Fibroblast of the conjunctiva (primary cell): ENCODE results near the gene TBC1D2B.
"Not testable (repeated sequence)": the region's sequence is repeated elsewhere in the genome, so short reads cannot be mapped to it uniquely, and the experiment has no call there.

Source experiments
- DNase-seq: peaks from one replicate; pipeline ENCODE4 v3.0.0-alpha.2; 2010; ENCODE audit warnings: low read depth

The TBC1D2B gene

DNA sequence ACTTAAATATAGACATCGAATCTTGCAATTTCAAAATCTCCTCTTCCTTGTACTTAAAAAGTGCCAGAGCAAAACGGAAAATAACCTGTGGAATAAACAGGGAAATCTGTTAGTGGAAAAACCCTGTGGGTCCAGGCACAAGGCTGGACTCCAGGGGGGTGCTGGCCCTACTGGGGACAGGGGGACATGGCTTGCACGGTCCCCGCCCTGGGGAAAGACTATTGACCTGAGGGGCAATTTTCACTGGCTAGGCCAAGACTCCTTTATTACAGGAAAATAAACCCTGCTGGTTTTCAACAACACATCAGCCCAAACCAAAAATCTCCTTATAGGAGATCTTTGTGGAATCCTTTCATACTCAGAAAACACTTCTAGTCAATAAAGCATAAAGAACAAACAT lies 75.9 kb downstream of the TBC1D2B start:
- no peak for DNase-seq

DNA sequence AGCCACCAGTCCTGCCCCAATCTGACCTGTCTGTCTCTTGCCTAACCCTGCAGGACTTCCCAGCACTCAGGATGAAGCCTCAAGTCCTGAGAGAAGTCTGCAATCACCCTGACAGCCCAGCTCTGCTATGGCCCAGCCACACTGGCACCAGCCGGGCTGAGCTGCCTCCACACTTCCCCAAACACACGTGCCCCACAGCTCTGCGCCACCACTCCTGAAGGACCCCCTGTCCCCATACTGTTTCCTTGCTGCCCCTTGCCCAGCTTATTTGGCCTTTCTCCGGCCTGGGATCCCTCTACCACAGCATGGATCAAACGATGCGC lies 76.6 kb downstream of the TBC1D2B start:
- DNase-seq: no peak

DNA sequence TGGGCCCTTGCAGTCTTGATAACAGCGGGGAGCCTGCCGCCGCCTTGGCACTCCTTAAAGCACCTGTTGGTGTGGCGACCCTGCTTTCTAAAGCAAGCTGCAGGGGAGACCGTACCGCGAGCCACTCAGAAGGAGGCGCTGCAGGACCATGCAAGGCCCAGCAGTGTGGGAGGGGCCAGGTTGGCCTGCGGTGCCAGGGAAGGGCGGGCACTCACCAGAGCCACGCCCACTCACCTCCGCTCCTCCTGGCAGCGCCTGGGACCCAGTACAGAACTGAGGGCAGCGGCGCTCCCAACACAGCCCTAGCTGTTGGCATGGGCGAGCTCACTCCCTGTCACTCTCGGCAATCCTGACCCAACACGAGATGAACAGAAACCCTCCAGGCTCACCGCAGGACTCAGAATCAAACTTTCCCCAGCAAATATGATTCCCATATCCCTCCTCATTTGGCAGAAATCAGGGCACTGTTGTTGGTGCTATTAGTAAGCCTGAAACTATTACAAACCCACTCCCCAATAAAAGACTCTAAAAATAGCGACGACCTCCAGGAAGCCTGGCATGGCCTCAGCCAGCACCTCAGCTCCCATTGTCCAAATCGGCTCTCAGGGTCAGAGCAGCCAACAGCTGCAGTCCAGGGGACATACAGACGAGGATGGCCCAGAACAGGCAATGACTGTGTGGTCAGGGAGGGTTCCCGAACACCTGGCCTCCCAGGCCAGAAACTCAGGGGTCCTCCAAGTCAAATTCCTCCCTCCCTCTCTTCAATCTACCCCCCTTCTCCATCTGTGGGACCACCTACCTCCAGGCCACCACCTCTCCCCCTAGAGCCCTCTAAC lies 77.2 kb downstream of the TBC1D2B start:
- peak; percentile 64 for DNase-seq

DNA sequence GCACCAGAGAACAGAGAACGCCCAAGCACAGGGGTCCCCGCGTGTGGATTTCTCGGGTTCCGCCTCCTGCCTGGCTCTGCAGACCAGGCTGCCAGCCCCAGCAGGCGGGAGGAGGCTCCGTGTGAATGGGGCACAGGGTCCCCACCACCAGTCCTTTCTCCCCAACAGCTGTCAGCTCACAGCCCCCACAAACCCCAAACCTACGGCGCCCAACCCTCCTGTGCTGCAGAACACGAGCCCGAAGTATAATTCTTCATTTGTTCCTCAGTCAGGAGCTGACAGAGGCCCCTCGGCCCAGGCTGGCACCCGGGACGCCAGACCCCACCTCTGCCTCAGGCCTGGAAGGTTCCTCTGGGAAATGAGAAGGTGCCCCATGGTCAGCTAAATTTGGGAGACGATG lies 78.0 kb downstream of the TBC1D2B start:
- no peak for DNase-seq

DNA sequence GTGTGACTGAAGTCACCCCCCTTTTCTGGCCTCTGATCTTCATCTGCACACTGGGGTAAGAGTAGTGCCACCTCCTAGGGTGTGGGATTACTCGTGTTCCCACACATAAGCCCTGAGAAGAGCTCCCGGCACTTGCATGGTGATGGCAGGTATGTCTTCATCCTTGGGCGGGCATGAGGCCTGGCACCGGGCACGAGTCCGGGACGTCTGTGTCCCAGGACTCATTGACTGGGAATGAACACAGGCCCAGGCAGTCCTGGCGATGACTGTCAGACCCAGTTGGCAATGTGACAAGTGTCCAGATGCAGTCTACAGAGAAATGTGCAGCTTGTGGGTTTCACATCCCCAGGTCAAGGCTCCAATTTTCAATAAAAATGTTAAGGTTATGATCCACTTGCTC lies 78.9 kb downstream of the TBC1D2B start:
- no peak for DNase-seq

DNA sequence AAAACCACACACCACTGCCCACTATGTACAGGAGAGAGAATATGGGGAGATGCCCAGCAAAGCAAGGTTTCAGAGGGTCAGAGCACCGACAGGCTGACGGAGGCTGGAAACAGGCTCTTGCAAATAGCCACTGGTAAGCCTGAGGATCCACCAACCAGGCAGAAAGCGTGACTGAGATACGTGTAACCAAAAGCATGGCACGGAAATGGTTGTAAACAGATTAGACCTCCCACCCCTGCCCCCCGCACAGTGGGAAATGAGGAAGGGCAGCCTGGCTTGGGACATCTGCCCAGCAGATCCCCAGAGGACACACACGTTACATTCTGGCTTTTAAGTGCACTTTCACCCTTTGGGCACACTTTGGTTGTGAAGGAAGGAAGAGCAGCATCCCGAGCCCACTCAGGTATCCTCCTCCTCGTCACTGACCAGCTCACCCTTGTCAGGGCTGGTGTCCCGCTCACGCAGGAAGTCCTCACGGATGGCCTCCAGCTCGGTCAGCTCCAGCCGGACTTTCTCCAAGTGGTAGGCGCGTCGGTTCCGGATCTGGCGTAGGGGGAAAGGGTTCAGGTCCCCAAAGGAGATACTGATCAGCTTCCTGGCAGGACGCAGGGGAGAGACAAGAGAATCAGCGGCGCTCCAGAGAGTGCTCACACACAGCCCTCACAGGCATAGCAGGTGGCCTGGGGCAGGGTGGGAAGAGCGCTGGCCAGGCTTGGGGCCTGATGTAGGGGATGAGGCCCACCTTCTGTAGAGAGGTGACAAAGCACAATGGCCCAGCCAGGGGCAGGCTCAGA lies 79.6 kb downstream of the TBC1D2B start:
- DNase-seq: not testable (repeated sequence)

DNA sequence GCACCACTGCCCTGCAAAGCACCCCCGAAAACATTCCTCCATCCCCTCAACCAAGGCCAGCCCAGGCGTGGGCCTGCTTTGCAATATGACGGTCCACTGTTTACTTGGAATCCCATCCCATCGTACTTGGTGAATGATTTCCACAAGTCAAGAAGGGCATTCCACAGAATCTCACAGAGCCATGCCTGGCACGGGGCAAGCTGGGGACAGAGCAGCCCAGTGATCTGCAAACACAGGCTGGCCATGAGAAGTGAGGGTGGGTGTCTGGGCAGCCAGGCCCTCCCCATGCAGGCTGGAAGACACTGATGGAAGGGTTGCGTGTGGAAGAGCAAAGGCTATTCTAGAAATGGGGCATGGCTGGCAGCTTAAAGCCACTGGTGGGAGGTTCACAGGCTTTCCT lies 80.3 kb downstream of the TBC1D2B start:
- DNase-seq: not testable (repeated sequence)

DNA sequence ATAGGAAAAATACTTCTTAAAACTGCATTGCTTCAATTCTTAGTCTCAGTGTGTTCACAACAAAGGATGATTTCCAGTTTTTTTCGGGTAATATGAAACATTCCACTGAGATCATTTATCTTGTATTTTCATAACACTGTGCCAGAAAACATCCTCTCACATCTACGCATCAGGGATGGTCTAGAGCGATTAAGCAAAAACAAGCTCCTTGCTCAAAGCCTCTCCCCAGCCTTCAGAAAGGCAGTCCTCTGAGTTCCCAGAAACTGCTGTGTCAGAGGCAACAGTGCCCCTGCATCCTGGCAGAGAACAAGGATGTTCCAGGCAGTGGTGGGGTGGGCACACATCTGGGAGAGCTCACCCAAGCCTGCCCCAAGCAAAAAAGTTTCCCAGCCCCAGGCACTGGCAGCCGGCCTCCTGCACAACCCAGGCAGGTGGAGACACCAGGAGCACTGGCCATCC lies 80.8 kb downstream of the TBC1D2B start:
- not testable (repeated sequence) for DNase-seq

DNA sequence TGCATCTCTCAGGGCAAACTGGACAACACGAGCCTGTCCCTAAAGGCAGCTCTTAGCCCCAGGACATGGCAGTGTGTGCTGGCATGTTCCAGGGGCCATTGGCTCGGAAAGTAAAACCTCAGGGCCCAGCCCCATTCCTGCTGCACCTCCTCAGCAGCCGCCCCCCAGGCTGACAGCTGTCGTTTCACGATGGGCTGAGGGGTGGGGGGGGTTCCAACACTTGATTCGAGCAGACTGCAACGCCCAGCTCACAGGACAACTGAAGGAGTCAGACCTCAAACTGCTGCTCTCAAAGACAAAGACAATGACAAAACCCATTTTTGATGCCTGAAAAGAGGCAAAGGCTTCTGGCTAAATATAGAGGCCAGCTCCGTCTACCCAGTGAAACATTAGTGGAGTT lies 81.3 kb downstream of the TBC1D2B start:
- not testable (repeated sequence) for DNase-seq

DNA sequence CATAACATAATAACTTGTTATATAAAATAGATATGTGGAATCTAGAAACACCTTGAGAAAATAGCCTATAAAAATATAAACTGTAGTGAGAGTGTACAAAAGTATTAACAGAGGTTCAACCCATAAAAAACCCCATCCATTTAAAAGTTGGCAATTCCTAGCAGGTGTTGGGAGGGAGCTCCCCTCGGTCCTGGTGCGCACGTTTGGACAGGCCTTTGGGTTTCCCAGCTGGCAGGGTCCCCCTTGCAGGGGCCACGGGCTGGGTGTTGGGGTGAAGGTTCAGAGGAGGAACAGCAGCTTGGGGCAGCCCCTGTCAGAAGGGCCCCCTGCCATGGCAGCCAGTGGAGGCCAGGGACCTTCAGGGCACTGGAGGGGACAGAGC lies 82.0 kb downstream of the TBC1D2B start:
- DNase-seq: not testable (repeated sequence)

DNA sequence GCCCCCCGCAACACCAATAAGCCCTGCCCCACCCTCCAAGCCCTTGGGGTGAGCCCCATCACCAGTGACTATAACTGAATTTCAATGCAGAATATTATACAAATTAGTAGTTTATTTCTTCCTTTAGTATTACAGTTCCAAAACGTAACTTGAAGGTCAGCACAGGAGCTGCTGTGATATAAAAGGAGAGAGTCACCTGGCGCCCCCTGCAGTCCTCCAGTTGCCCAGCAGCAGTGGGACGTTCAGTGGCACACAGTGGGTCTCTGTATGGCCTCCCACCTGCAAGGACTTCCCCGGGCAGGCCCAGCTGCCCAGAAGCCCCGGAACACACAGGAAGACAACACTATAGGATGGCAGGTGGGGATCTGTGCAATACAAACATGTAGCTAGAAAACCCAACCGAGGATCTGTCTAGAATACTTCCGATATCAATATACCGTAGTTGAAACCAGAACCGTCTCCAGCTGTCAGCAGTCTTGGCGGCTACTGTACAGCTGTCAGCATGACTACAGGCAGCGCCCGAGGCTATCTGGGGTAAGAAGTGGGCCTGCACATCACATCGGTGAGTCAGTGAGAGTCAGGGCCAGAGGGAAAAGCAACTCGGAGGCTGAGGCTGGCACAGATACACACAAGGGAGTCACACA lies 82.5 kb downstream of the TBC1D2B start:
- DNase-seq: peak; percentile 50

DNA sequence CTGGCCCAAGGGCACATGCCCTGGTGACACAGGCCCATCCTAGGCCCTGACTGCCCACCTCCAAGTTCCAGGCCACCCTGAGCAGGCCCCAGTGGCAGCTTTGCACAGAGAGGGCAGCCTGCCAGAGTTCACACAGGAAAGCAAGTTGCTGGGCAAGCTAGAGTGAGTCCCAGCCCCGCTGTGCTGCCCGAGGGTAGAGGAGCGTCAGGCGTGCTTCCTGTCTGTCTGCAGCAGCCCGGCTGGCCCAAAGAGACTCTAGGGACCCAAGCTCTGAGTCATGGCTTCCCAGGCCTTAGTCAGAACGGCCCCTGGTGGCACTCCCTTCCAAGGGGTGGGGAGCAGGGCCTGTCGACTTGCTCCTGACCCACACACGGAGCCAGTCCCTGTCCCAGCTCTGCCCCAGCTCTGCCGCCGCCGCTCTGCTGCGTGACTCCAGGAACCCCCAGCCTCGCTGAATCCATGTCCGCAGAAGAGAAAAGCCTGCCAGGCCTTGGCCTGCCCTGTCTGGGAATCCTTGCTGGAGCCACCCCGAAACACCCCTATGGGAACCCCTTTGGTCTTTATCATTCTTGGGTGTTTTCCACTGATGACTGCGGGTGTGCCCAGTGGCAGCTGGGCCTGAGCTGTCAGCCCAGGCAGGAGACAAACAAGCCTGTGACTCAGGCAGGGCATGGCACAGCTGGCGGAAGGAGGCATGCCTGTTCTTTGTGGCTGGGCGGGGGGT lies 83.4 kb downstream of the TBC1D2B start:
- DNase-seq: peak; percentile 82

DNA sequence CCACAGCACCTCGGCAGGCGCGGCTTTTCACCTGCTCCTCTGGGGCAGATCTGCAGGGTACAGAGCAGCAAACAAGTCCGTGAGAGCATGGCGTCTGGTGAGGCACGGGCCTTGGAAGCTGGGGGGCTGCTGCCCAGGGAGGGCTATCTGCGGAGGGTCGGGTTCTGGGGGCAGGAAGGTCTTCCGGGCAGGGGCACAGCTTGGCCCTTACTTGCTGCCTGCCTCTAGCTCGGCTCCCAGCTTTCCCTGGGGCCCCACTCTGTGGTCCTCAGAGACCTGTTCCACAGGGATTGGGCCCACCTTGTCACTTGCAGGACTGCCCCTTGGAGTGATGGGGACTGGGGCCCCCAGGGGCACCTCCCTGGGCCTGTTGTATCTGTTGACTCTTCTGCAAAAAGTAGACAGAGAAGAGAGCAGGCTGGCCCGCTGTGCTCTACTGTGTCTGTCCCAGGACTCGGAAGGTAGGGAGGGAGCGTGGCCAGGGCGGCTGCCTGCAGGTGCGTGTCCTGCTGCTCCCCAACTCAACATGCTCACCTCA lies 84.1 kb downstream of the TBC1D2B start:
- DNase-seq: no peak

DNA sequence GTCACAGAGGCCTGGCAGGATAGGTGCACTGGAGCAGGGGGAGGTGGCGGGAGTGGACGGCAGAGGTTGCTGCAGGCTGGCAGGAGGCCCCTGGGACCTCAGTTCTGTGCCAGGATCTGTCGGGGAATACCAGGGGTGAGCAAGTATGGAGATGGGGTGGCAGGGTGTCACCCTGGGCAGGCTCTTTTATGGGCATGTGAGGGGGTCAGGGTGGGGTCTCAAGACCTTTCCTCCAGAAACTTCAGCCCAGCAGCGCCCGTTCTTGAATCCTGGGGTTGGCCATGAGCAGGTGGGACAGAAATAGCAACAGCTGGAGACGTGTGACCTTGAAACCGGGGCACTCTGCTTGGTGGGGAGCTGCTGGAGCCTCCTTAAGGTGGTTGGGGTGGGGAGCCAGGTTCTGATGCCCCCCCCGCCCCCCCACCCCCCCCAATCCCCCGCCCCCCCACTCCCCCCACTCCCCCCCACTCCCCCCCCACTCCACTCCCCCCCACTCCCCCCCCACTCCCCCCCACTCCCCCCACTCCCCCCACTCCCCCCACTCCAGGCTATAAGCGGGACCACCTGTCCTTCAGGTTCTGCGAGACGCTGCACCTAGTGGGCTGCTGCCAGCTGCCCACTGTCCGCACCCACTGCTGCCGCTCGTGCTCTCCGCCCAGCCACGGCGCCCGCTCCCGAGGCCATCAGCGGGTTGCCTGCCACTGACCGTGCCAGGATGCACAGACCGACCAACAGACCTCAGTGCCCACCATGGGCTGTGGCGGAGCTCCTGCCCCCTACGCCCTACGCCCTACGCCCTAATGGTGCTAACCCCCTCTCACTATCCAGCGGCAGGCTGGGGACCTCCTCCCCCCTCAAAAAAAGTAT lies 84.9 kb downstream of the TBC1D2B start:
- no peak for DNase-seq

DNA sequence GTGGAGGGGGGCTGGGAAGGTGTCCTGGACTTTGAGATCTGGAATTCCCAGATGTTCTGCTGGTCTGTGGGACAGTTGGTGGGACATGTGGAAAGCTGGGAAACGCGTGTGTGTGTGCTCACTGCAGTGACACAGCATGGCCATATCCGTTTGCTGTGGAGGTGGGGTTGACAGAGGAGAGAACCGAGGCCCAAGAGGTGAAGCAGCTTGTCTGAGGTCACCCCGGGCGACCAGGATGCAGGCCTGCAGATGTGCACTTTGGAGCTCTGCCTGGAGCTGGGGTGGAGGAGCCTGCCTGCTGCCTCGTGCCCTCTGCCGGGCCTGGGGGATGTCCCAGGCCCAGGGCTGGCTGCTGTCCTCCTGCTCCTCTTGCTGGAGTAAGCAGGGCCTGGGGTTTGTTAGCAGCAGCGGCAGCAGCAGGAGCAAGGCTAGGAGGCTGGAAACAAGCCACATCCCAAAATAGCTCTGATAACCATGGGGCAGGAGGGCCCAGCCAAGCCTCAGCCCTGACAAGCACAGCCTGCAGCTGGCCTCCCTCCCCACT lies 85.8 kb downstream of the TBC1D2B start:
- peak; percentile 76 for DNase-seq

DNA sequence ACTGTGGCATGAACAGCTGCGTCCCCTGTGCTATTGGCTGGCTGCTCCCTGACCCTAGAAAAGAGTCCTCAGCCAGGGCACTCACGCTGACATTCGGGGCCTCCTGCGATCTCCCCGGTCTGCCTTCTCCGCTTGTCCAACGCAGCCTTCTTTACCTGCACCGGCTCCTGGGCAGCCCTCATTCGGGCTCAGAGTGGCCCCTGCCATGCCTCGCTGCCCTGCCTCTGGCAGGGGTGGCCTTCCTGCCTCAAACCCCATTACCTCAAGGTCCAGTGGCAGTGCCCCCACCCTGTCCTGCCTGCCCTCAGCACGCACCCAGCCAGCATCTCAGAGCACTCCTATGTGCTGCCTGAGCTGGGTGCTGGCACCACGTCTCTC lies 86.5 kb downstream of the TBC1D2B start:
- DNase-seq: no peak

DNA sequence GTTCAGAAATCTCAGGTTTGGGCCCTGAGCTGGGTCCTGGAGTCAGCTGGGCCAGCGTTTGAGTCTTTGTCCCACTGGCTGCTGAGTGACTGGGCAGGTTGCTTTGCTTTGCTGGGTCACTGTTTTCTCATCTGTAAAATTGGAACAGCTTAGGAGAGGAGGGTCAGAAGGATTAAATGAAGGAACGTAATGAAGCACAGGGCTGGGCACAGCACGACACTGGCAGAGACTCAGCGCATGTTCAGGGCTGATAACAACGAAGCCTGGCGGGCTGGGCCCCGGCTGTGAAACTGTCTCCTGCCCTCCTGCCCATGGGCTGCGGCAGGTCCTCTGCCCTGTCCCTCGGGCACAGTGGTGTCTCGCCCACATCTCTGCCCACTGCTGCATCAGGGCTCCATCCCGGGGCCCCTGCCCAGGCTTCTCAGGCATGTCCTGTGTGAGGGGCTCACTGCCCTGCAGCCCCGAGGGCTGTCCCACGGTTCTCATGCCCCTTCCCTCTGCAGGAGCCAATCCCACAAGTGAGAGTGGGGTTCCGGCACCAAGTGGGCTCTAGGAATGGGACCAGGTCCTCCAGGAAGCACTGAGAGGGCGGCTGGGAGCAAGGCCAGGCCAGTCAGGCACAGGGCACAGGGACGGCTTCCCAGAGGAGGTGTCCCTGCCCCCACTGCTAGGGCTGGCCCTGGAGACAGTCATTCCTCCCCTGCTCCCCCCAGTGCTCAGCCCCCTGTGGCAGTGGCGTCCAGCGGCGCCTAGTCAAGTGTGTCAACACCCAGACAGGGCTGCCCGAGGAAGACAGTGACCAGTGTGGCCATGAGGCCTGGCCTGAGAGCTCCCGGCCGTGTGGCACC lies 88.0 kb downstream of the TBC1D2B start:
- DNase-seq: no peak

DNA sequence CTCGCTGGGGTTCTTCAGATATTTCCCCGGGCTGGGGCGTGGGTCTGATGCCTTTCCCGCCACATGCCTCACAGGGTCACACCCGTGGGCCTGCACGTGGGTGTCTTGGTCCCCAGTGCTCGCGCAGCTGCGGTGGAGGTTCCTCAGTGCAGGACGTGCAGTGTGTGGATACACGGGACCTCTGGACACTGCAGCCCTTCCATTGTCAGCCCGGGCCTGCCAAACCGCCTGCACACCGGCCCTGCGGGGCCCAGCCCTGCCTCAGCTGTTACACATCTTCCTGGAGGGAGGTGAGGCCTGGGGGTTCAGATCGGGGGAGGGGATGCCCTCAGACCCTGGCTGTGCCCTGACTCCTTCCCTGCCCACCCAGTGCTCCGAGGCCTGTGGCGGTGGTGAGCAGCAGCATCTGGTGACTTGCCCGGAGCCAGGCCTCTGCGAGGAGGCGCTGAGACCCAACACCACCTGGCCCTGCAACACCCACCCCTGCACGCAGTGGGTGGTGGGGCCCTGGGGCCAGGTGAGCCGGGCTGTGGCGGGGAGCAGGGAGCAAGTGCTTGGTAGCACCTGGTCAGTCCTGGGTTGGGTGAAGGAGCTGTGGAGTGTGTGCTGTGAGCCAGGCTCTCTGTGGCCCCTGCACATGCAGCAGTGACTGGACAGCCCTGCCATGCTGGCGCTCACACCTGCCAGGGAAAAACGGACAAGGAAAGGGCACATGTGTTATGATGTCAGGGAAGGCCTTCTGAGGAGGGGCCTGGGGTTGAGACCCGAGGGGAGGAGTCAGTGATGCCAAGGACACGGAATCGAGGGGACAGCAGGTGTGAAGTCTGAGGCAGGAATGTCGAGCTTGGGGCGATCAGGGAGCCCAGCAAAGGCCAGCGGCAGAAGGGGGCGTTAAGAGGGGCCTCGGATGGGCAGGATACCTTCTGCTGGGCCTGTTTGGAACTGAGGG lies 88.9 kb downstream of the TBC1D2B start:
- no peak for DNase-seq

DNA sequence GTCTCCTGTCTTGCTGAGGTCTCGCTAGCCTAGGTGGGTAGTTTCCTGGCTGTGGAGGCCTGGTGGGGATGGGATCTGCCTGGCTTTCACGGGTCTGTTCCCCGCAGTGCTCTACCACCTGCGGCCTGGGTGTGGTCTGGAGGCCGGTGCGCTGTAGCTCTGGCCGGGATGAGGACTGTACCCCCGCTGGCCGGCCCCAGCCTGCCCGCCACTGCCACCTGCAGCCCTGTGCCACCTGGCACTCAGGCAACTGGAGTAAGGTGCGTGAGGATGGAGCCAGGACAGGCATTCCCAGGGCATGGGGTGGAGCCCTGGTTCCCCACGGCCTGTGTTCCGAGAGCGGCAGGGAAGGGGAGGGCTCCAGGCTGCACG lies 89.8 kb downstream of the TBC1D2B start:
- not testable (repeated sequence) for DNase-seq
